Testis (tissue), 5 donors: Measurements from ENCODE around the gene CARM1. TPM values are rescaled to one million over a fixed set of nuclear protein-coding genes. Genes with fewer than 3 reads are reported as not detected.

Experiments used
- DNase-seq: peaks from one replicate; pipeline ENCODE4 v3.0.0-alpha.2; 2019
- H3K27ac ChIP-seq, 2 donors: fragments of 200-600 bp; sonication (generic); one replicate each; pipeline ENCODE4 v1.5.1; 2019
- H3K27me3 ChIP-seq: fragments of 200-600 bp; sonication (generic); one replicate; pipeline ENCODE4 v1.5.1; 2019
- H3K36me3 ChIP-seq: fragments of 200-600 bp; sonication (generic); one replicate; pipeline ENCODE4 v1.5.1; 2017; ENCODE audit warnings: low read depth; ENCODE audit errors: missing control alignments
- H3K4me1 ChIP-seq: fragments of 200-600 bp; sonication (generic); one replicate; pipeline ENCODE4 v1.5.1; 2019
- H3K4me3 ChIP-seq, 2 donors: fragments of 200-600 bp; sonication (generic); one replicate each; pipeline ENCODE4 v1.5.1; 2017 to 2019
- H3K9me3 ChIP-seq: fragments of 200-600 bp; sonication (generic); one replicate; pipeline ENCODE4 v1.5.1; 2017
- POLR2A ChIP-seq: fragments of 450-650 bp; IDR thresholded peaks from one replicate; pipeline ENCODE4 v1.6.1; 2017; ENCODE audit warnings: antibody characterized with exemption, mild to moderate bottlenecking, moderate library complexity
- WGBS, 2 donors: methylation state at CpG; one replicate each; pipeline ENCODE4 v1.1.5; 2018; 5-methylcytosine and 5-hydroxymethylcytosine counted together
- intact Hi-C: fragments of 100-400 bp; cut with DNase I; formaldehyde crosslinking; loops from one replicate; pipeline ENCODE4 v1.15.1; 2023; ENCODE audit warnings: low total_unique reads
- long read RNA-seq, 2 donors: transcript quantifications; one replicate each; lab custom pipeline, GENCODE V29; 2026
- polyA plus RNA-seq: library from polyadenylated mRNA; stranded (reverse); fragments of 350-450 nt; fragmentation: Illumina TruSeq; extraction: RNeasy Lipid Tissue Mini Kit (QIAGEN cat#74804); gene quantifications from one replicate; pipeline ENCODE4 v1.2.3, GENCODE V29; 2014; ENCODE audit warnings: low read depth, low replicate concordance; ENCODE audit not compliant: insufficient read depth
- total RNA-seq, 2 donors: library from RNA; depleted of rRNA; stranded (reverse); fragments of >200 nt; gene quantifications; one replicate each; pipeline ENCODE4 v1.2.3, GENCODE V29; 2016
- TF ChIP-seq, protein P1 (sequence below), 3 experiments: fragments of 450-650 bp in 2 of 3; fragments of 200-600 bp in 1 of 3; sonication (generic) in 1 of 3; IDR thresholded peaks; one replicate each; pipeline ENCODE4 v1.5.1; 2016 to 2019; ENCODE audit warnings: antibody characterized with exemption in 3 of 3, mild to moderate bottlenecking in 2 of 3, moderate library complexity in 1 of 3

The CARM1 gene
- total RNA-seq (10 to 100 TPM; 79.5 to 82.4 TPM), polyA plus RNA-seq (110 TPM)
- long read RNA-seq, donor 1, partial matches to known transcripts, result 0 of 6 reads
- long read RNA-seq, donor 1, other reads (novel, unspliced or antisense), result 0 of 6 reads
- long read RNA-seq, donor 2, partial matches to known transcripts, result 0 of 10 reads
- long read RNA-seq, donor 2, other reads (novel, unspliced or antisense), result 5 of 10 reads

DNA sequence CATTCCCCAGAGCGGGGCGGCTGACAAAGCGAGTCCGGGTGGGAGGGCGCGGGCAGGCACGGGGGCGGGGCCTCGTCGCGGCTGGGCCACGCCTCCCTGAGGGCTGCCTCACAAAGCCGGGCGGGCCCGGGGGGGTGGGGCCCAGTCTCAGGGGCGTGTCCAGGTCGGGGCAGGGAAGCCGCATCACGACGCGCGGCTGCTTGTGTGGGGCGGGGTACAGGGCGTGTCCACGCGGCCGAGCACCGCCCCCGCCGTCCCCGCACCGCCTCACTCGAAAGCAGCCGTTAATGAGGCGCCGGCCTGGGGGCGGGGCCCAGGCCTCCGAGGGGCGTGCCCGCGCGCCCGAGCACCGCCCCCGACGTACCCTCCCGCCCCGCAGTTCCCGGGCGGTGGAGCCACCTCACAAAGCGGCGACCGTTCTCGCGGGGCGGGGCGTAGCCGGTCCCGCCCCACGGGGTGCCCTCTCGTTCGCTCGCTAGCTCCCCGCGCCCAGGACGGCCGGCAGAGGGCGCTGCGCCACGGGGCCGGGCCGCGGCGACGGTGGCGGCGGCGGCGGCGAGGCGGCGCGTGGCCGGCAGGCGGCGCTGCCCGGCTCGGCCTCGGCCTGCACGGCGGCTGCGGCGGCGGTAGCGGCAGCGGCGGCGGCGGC is at the start of gene CARM1:
Gene CARM1, plus strand, starts transcription at position 599 of the 649 bp plus-strand sequence. CDS start 150 bp downstream, outside the sequence.
- H3K36me3 ChIP-seq, result no peaks in the 10 kb centered on the region
- H3K4me3 ChIP-seq, result peak within 1 kb of the TSS; percentile 72 to 78
- DNase-seq, result peak; percentile 99
- no peaks in the 10 kb centered on the region for H3K9me3 ChIP-seq
- no peak for TF ChIP-seq POLR2A
- TF ChIP-seq, protein P1, sequence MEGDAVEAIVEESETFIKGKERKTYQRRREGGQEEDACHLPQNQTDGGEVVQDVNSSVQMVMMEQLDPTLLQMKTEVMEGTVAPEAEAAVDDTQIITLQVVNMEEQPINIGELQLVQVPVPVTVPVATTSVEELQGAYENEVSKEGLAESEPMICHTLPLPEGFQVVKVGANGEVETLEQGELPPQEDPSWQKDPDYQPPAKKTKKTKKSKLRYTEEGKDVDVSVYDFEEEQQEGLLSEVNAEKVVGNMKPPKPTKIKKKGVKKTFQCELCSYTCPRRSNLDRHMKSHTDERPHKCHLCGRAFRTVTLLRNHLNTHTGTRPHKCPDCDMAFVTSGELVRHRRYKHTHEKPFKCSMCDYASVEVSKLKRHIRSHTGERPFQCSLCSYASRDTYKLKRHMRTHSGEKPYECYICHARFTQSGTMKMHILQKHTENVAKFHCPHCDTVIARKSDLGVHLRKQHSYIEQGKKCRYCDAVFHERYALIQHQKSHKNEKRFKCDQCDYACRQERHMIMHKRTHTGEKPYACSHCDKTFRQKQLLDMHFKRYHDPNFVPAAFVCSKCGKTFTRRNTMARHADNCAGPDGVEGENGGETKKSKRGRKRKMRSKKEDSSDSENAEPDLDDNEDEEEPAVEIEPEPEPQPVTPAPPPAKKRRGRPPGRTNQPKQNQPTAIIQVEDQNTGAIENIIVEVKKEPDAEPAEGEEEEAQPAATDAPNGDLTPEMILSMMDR (IDR thresholded peaks at IDR 0.05), result peak; percentile 45 to 99 (median 90)
- WGBS, 2 donors, result 1% methylated on average over 26 of the region's 99 CpGs; no CpG with 5 or more reads in 1 of the 2 donors
- H3K27me3 ChIP-seq, result no peaks in the 10 kb centered on the region
- H3K4me1 ChIP-seq, result peaks cover 14% of the 10 kb centered on the region
- peak within 1 kb of the TSS; percentile 77 to 90 for H3K27ac ChIP-seq
- intact Hi-C loops, result loop anchor here (10.0 kb wide), 1 partner anchor 54 kb away; the partner anchor contains the start of genes TIMM29 and YIPF2

DNA sequence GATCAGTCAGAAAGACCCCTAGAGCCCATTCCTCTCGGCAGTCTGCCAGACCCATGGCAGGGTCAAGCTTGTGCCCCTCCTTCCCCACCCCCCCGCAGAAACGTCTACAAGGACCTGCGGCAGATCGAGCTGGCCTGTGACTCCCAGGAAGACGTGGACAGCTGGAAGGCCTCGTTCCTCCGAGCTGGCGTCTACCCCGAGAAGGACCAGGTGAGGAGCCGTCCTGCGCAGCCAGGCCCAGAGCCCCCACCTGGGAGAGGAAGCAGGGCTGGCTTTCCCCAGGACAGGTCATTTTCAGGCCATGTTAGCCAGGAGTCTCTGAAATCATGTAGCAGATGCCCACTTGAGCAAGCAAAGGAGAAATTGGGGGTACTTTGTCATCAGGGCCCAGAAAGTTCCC is 47.7 kb upstream of the CARM1 start:
- Histone ChIP-seq H3K27ac (no peak overlapping the region), H3K36me3 (no peaks in the 10 kb centered on the region), H3K4me3 (no peak overlapping the region), H3K4me1 (no peaks in the 10 kb centered on the region), H3K9me3 (no peaks in the 10 kb centered on the region), H3K27me3 (no peaks in the 10 kb centered on the region)
- no peak for TF ChIP-seq POLR2A
- TF ChIP-seq, protein P1 (IDR thresholded peaks at IDR 0.05), result no peak
- 91 to 100% methylated on average over 2 to 12 of the region's 12 CpGs for WGBS, 2 donors
- no peak for DNase-seq
- intact Hi-C loops, result no loop called here

GRCh38 chr19:10826231-10826630 is 45.1 kb upstream of the CARM1 start:
- H3K27me3 ChIP-seq, result no peaks in the 10 kb centered on the region
- no peaks in the 10 kb centered on the region for H3K36me3 ChIP-seq
- no peak overlapping the region for H3K4me3 ChIP-seq
- no peak for TF ChIP-seq POLR2A
- TF ChIP-seq, protein P1 (IDR thresholded peaks at IDR 0.05), result no peak
- H3K4me1 ChIP-seq, result no peaks in the 10 kb centered on the region
- no peak overlapping the region for H3K27ac ChIP-seq
- 73 to 95% methylated on average over 7 of the region's 7 CpGs for WGBS, 2 donors
- no peak for DNase-seq
- intact Hi-C loops, result no loop called here
- H3K9me3 ChIP-seq, result no peaks in the 10 kb centered on the region

GRCh38 chr19:10826846-10827245 is 44.5 kb upstream of the CARM1 start:
- H3K9me3 ChIP-seq, result no peaks in the 10 kb centered on the region
- no peak overlapping the region for H3K4me3 ChIP-seq
- WGBS, 2 donors, result 86 to 92% methylated on average over 6 of the region's 6 CpGs
- no peak for DNase-seq
- H3K4me1 ChIP-seq, result no peaks in the 10 kb centered on the region
- intact Hi-C loops, result no loop called here
- no peaks in the 10 kb centered on the region for H3K36me3 ChIP-seq
- no peak overlapping the region for H3K27ac ChIP-seq
- TF ChIP-seq, protein P1 (IDR thresholded peaks at IDR 0.05), result no peak
- no peak for TF ChIP-seq POLR2A
- H3K27me3 ChIP-seq, result no peaks in the 10 kb centered on the region
